ENCODE measurements around the gene AKAP13.

- no peak for TF ChIP-seq CTCF (IDR thresholded peaks at IDR 0.05)
- TF ChIP-seq POLR2A (IDR thresholded peaks at IDR 0.05) = no peak
Observed at GRCh38 chr15:85672332-85673084, 292.1 kb downstream of the AKAP13 start.

All from testis (tissue), 2 donors.